Transverse colon (tissue), 4 donors: Measurements from ENCODE around the gene BANP. TPM values are rescaled to one million over a fixed set of nuclear protein-coding genes. Genes with fewer than 3 reads are reported as not detected.
"Not testable (repeated sequence)": the region's sequence is repeated elsewhere in the genome, so short reads cannot be mapped to it uniquely, and the experiment has no call there.

Source experiments
- DNase-seq: peaks from one replicate; pipeline ENCODE4 v3.0.0-alpha.2; 2019
- H3K27ac ChIP-seq, 4 donors: fragments of 200-600 bp; sonication (generic); 2 replicates each; pipeline ENCODE4 v1.5.1; 2016 to 2018; ENCODE audit warnings: inconsistent platforms in 4 of 4
- H3K27me3 ChIP-seq: fragments of 200-600 bp; sonication (generic); 2 replicates; pipeline ENCODE4 v1.5.1; 2017; ENCODE audit warnings: inconsistent platforms
- H3K36me3 ChIP-seq, 4 donors: fragments of 200-600 bp; sonication (generic); 2 replicates each; pipeline ENCODE4 v1.5.1; 2017 to 2019; ENCODE audit warnings: inconsistent platforms in 4 of 4
- H3K4me1 ChIP-seq, 4 donors: fragments of 200-600 bp; sonication (generic); 2 replicates each; pipeline ENCODE4 v1.5.1; 2017 to 2020; ENCODE audit warnings: inconsistent platforms in 4 of 4
- H3K4me3 ChIP-seq, 4 donors: fragments of 200-600 bp; sonication (generic); 1 replicate in 1 of 4; 2 replicates in 3 of 4; pipeline versions ENCODE4 v1.5.1 to v1.6.1; 2017 to 2019; ENCODE audit warnings: inconsistent platforms in 4 of 4
- H3K9me3 ChIP-seq, 2 donors: fragments of 200-600 bp; sonication (generic); 2 replicates each; pipeline ENCODE4 v1.5.1; 2017 to 2019; ENCODE audit warnings: inconsistent platforms in 2 of 2
- EP300 ChIP-seq: sonication (generic); formaldehyde crosslinking; IDR thresholded peaks from one replicate; pipeline ENCODE4 v1.6.1; 2017; ENCODE audit warnings: antibody characterized with exemption, low read depth
- POLR2A ChIP-seq: fragments of 450-650 bp; IDR thresholded peaks from one replicate; pipeline ENCODE4 v1.6.1; 2016; ENCODE audit warnings: antibody characterized with exemption, mild to moderate bottlenecking, moderate library complexity
- POLR2AphosphoS5 ChIP-seq, 3 donors: sonication (generic); formaldehyde crosslinking; IDR thresholded peaks; one replicate each; pipeline ENCODE4 v1.6.1; 2016; ENCODE audit warnings: antibody characterized with exemption in 3 of 3
- WGBS, 2 donors: methylation state at CpG; one replicate each; pipeline ENCODE4 v1.1.5; 2018; ENCODE audit warnings: low coverage in 1 of 2; 5-methylcytosine and 5-hydroxymethylcytosine counted together
- in situ Hi-C, 4 donors: fragments of 200-750 bp; cut with MboI; loops; one replicate each; pipeline versions ENCODE4 v1.15.0 to v1.15.1; 2017; ENCODE audit warnings: low sequenced_read_pairs in 3 of 4, low pct_ligation_motif_present in 1 of 4, low pct_unique_long_range_greater_than_20kb in 1 of 4
- intact Hi-C: fragments of 100-400 bp; cut with DNase I; formaldehyde crosslinking; loops from one replicate; pipeline ENCODE4 v1.15.1; 2023; ENCODE audit warnings: low total_unique reads
- total RNA-seq, 4 donors: library from RNA; depleted of rRNA; stranded (reverse); fragments of >200 nt; gene quantifications; one replicate each; pipeline ENCODE4 v1.1.0, GENCODE V29; 2016
- TF ChIP-seq, protein P1 (sequence below), 5 experiments: fragments of 200-600 bp in 3 of 5; fragments of 450-650 bp in 2 of 5; sonication (generic) in 3 of 5; IDR thresholded peaks; 1 replicate in 2 of 5; 2 replicates in 3 of 5; pipeline ENCODE4 v1.5.1; 2016 to 2017; ENCODE audit warnings: antibody characterized with exemption in 5 of 5, inconsistent platforms in 3 of 5, mild to moderate bottlenecking in 2 of 5, moderate library complexity in 1 of 5

Gene BANP
- total RNA-seq, 4 donors from 2014 or later, result 15.3 to 25.1 (median 18.7) TPM

- 75 to 84% methylated on average over 3 of the region's 3 CpGs for WGBS, 2 donors
- H3K27ac ChIP-seq, result no peak overlapping the region
- intact Hi-C loops, result no loop called here
- DNase-seq, result no peak
- peaks cover 11 to 16% of the 10 kb centered on the region in 2 donors for H3K9me3 ChIP-seq
- no peak overlapping the region for H3K4me3 ChIP-seq
- TF ChIP-seq EP300 (no peak), POLR2AphosphoS5 (IDR thresholded peaks at IDR 0.05) (no peak), POLR2A (no peak)
- TF ChIP-seq, protein P1, sequence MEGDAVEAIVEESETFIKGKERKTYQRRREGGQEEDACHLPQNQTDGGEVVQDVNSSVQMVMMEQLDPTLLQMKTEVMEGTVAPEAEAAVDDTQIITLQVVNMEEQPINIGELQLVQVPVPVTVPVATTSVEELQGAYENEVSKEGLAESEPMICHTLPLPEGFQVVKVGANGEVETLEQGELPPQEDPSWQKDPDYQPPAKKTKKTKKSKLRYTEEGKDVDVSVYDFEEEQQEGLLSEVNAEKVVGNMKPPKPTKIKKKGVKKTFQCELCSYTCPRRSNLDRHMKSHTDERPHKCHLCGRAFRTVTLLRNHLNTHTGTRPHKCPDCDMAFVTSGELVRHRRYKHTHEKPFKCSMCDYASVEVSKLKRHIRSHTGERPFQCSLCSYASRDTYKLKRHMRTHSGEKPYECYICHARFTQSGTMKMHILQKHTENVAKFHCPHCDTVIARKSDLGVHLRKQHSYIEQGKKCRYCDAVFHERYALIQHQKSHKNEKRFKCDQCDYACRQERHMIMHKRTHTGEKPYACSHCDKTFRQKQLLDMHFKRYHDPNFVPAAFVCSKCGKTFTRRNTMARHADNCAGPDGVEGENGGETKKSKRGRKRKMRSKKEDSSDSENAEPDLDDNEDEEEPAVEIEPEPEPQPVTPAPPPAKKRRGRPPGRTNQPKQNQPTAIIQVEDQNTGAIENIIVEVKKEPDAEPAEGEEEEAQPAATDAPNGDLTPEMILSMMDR (IDR thresholded peaks at IDR 0.05), result no peak
- H3K27me3 ChIP-seq, result no peaks in the 10 kb centered on the region
- peaks cover 0 to 10% (median 0%) of the 10 kb centered on the region in 4 donors for H3K36me3 ChIP-seq
- in situ Hi-C loops, result no loop called here
- H3K4me1 ChIP-seq, result no peaks in the 10 kb centered on the region
Measured at GRCh38 chr16:87973717-87974116, 22.5 kb downstream of the BANP start.

- 83 to 87% methylated on average over 6 to 9 of the region's 9 CpGs for whole genome bisulfite sequencing, 2 donors
- Histone ChIP-seq H3K4me3 (no peak overlapping the region), H3K27ac (no peak overlapping the region), H3K27me3 (no peaks in the 10 kb centered on the region), H3K36me3 (peaks cover 0 to 10% (median 0%) of the 10 kb centered on the region in 4 donors), H3K4me1 (no peaks in the 10 kb centered on the region), H3K9me3 (peaks cover 11 to 16% of the 10 kb centered on the region in 2 donors)
- intact Hi-C loops (no loop called here), in situ Hi-C loops (no loop called here)
- DNase-seq, result no peak
- no peak for TF ChIP-seq POLR2A
Measured at GRCh38 chr16:87974178-87974577, 22.9 kb downstream of the BANP start.

GRCh38 chr16:87976665-87977064, 25.4 kb downstream of the BANP start:
- H3K27me3 ChIP-seq, result no peaks in the 10 kb centered on the region
- no peaks in the 10 kb centered on the region for H3K4me1 ChIP-seq
- no peak overlapping the region for H3K4me3 ChIP-seq
- H3K36me3 ChIP-seq, result peaks cover 0 to 7% (median 0%) of the 10 kb centered on the region in 4 donors
- intact Hi-C loops, result no loop called here
- DNase-seq, result no peak
- H3K27ac ChIP-seq, result no peak overlapping the region
- in situ Hi-C loops, result no loop called here
- no peak for TF ChIP-seq POLR2A
- no peak for TF ChIP-seq POLR2AphosphoS5 (IDR thresholded peaks at IDR 0.05)
- peaks cover 4 to 12% of the 10 kb centered on the region in 2 donors for H3K9me3 ChIP-seq
- 74 to 79% methylated on average over 3 of the region's 3 CpGs for WGBS, 2 donors

DNA sequence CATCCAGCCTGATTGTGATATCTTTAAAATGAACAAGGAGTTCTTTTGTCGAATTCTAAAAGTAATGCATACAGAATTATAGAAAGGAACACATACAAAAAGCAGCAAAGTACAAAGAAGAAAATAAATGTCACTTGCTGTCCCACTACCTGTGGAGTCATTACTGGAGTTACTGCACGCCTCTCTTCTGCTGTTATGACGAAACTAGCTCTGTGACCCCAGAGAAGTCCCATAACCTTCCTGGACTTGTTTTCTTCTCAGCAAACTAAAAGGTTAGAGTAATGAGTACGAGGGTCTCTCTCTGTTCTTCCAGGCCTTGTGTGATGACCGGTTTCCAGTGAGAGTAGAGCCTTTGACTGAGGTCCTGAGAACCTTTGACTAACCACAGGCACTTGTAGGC, 26.9 kb downstream of the BANP start:
- Histone ChIP-seq H3K4me1 (no peaks in the 10 kb centered on the region), H3K27me3 (no peaks in the 10 kb centered on the region), H3K27ac (no peak overlapping the region), H3K9me3 (no peaks in the 10 kb centered on the region), H3K36me3 (no peaks in the 10 kb centered on the region), H3K4me3 (no peak overlapping the region)
- DNase-seq, result no peak
- in situ Hi-C loops, result no loop called here
- TF ChIP-seq POLR2A, result no peak
- no peak for TF ChIP-seq POLR2AphosphoS5 (IDR thresholded peaks at IDR 0.05)
- no peak for TF ChIP-seq EP300
- TF ChIP-seq, protein P1 (IDR thresholded peaks at IDR 0.05), result no peak
- intact Hi-C loops, result no loop called here
- 88 to 91% methylated on average over 5 of the region's 5 CpGs for WGBS, 2 donors

GRCh38 chr16:87979352-87979751, 28.1 kb downstream of the BANP start:
- WGBS, 2 donors, result 80 to 94% methylated on average over 1 to 7 of the region's 8 CpGs
- no peak for DNase-seq
- no peak for TF ChIP-seq EP300
- Histone ChIP-seq H3K4me3 (no peak overlapping the region), H3K36me3 (no peaks in the 10 kb centered on the region), H3K27me3 (no peaks in the 10 kb centered on the region), H3K9me3 (no peaks in the 10 kb centered on the region), H3K27ac (no peak overlapping the region), H3K4me1 (no peaks in the 10 kb centered on the region)
- in situ Hi-C loops, result no loop called here
- intact Hi-C loops, result no loop called here

DNA sequence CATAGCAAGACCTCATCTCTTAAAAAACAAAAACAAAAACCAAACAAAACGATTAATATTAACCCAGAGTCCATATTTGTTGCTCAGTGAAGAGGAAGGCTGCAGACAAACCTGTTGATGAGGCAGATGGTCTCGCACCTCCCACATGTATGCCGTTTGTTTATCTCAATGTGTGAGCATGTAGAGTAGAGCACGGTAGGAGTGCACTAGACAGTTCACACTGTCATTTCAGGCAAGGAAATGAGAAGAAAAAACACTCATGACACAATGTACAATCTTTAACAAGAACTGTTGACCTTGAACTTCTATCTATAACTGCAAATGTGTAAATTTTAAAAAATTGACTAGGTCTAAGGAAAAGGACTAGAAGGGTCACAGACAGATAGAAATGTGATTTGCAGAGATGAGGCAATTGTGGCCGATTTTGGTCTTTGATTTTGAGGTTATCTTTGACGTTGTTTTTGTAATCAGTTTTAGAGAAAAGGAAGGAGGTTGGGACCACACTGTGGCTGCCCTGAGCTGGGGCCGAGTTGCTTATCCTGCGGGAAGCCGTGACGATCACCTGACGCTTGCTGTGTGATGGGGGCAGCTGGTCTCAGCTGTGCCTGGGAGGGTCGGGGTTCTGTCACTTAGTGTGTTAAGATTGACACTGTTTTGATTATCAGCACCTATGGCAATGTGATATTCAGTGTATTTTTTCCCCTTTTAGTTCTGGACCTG, 28.8 kb downstream of the BANP start:
- DNase-seq, H3K4me3 ChIP-seq, H3K9me3 ChIP-seq, H3K27ac ChIP-seq, intact Hi-C loops, H3K4me1 ChIP-seq, in situ Hi-C loops, H3K36me3 ChIP-seq, H3K27me3 ChIP-seq: not testable (repeated sequence)
- WGBS, 2 donors, result 80 to 81% methylated on average over 6 to 12 of the region's 12 CpGs

DNA sequence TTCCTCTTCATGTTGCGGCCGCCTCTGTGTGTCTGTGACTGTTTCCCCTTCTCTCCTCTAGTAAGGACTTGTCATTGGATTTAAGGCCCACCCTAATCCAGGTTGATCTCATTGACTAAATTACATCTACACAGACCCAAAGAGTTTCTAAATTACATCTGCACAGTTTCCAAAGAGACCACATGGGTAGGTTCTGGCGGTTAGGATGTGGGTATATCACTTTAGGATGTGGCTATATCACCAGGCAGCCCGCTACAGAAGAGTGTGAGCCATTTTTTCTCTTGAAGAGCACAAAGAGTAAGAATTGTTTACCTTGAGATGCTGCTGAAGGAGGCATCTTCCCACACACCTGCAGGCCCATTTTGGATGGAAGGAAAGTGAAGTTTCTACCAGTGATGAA, 30.1 kb downstream of the BANP start:
- DNase-seq, H3K9me3 ChIP-seq, H3K36me3 ChIP-seq, H3K4me3 ChIP-seq, H3K27me3 ChIP-seq, intact Hi-C loops, H3K27ac ChIP-seq, H3K4me1 ChIP-seq, in situ Hi-C loops: not testable (repeated sequence)
- WGBS, 2 donors, result 94% methylated on average over 4 of the region's 4 CpGs; no CpG with 5 or more reads in 1 of the 2 donors
